Muscle layer of colon (tissue), 2 donors: ENCODE results near the gene CGB8.
"Not testable (repeated sequence)": the region's sequence is repeated elsewhere in the genome, so short reads cannot be mapped to it uniquely, and the experiment has no call there.

Source experiments
- H3K27ac ChIP-seq: one replicate; pipeline ENCODE4 v1.7.0; 2013; ENCODE audit warnings: low read depth, mild to moderate bottlenecking, low read length, moderate library complexity
- H3K27me3 ChIP-seq, 2 donors: one replicate each; pipeline ENCODE4 v1.7.0; 2013; ENCODE audit warnings: low read length in 2 of 2, mild to moderate bottlenecking in 2 of 2; ENCODE audit not compliant: insufficient read depth in 2 of 2, control insufficient read depth in 1 of 2
- H3K36me3 ChIP-seq: one replicate; pipeline ENCODE4 v1.7.0; 2013; ENCODE audit warnings: mild to moderate bottlenecking, low read length; ENCODE audit not compliant: insufficient read depth
- H3K4me1 ChIP-seq: one replicate; pipeline ENCODE4 v1.7.0; 2013; ENCODE audit warnings: mild to moderate bottlenecking, low read length; ENCODE audit not compliant: insufficient read depth
- H3K4me3 ChIP-seq, 2 donors: one replicate each; pipeline ENCODE4 v1.7.0; 2013; ENCODE audit warnings: low read length in 2 of 2, low read depth in 1 of 2, mild to moderate bottlenecking in 1 of 2, moderate library complexity in 1 of 2
- H3K9ac ChIP-seq: one replicate; pipeline ENCODE4 v1.7.0; 2013; ENCODE audit warnings: low read length
- H3K9me3 ChIP-seq: one replicate; pipeline ENCODE4 v1.7.0; 2013; ENCODE audit warnings: mild to moderate bottlenecking, low read length
- donor health status: abdominal sarcoma.
- donor health status: Adenocarcinoma of cecum.

CGB8 gene

GRCh38 chr19:49042177-49042576 lies 6.7 kb downstream of the CGB8 start:
- Histone ChIP-seq H3K27me3 (no peaks in the 10 kb centered on the region), H3K27ac (no peak overlapping the region), H3K9ac (no peak overlapping the region), H3K4me3 (no peak overlapping the region), H3K36me3 (no peaks in the 10 kb centered on the region), H3K4me1 (no peaks in the 10 kb centered on the region), H3K9me3 (no peaks in the 10 kb centered on the region)

- H3K36me3 ChIP-seq, H3K9me3 ChIP-seq, H3K27ac ChIP-seq, H3K27me3 ChIP-seq, H3K9ac ChIP-seq, H3K4me3 ChIP-seq, H3K4me1 ChIP-seq: not testable (repeated sequence)
These were observed 9.2 kb downstream of the CGB8 start for GRCh38 chr19:49039736-49040135.

- not testable (repeated sequence) for H3K27me3 ChIP-seq, H3K9me3 ChIP-seq, H3K9ac ChIP-seq, H3K4me1 ChIP-seq, H3K27ac ChIP-seq, H3K36me3 ChIP-seq, H3K4me3 ChIP-seq
These were observed 10.2 kb downstream of the CGB8 start for GRCh38 chr19:49038557-49039276.

- not testable (repeated sequence) for H3K36me3 ChIP-seq, H3K27ac ChIP-seq, H3K4me1 ChIP-seq, H3K9me3 ChIP-seq, H3K4me3 ChIP-seq, H3K9ac ChIP-seq, H3K27me3 ChIP-seq
These were observed 10.8 kb downstream of the CGB8 start for GRCh38 chr19:49038111-49038510.

GRCh38 chr19:49036815-49037214 lies 12.1 kb downstream of the CGB8 start, which contains the start of gene CGB1:
TSS of gene CGB1 (minus strand) at chr19:49036895. CDS start at chr19:49036711, 184 bp downstream.
- H3K4me1 ChIP-seq, H3K36me3 ChIP-seq, H3K4me3 ChIP-seq, H3K9ac ChIP-seq, H3K9me3 ChIP-seq, H3K27ac ChIP-seq, H3K27me3 ChIP-seq: not testable (repeated sequence)

GRCh38 chr19:49031642-49032301 lies 17.1 kb downstream of the CGB8 start, which contains the start of gene CGB2:
TSS of gene CGB2 (plus strand) at chr19:49031890. CDS start at chr19:49032096, 206 bp downstream.
- H3K4me3 ChIP-seq, H3K36me3 ChIP-seq, H3K27ac ChIP-seq, H3K9ac ChIP-seq, H3K4me1 ChIP-seq, H3K27me3 ChIP-seq, H3K9me3 ChIP-seq: not testable (repeated sequence)

GRCh38 chr19:49030323-49030722 lies 18.6 kb downstream of the CGB8 start:
- H3K27me3 ChIP-seq, H3K9me3 ChIP-seq, H3K27ac ChIP-seq, H3K4me1 ChIP-seq, H3K9ac ChIP-seq, H3K4me3 ChIP-seq, H3K36me3 ChIP-seq: not testable (repeated sequence)

GRCh38 chr19:49029749-49030148 lies 19.2 kb downstream of the CGB8 start:
- not testable (repeated sequence) for H3K27me3 ChIP-seq, H3K36me3 ChIP-seq, H3K4me3 ChIP-seq, H3K4me1 ChIP-seq, H3K9me3 ChIP-seq, H3K9ac ChIP-seq, H3K27ac ChIP-seq

GRCh38 chr19:49028686-49029085 lies 20.2 kb downstream of the CGB8 start:
- H3K4me1 ChIP-seq, H3K9ac ChIP-seq, H3K4me3 ChIP-seq, H3K27ac ChIP-seq, H3K9me3 ChIP-seq, H3K36me3 ChIP-seq, H3K27me3 ChIP-seq: not testable (repeated sequence)

- not testable (repeated sequence) for H3K4me1 ChIP-seq, H3K36me3 ChIP-seq, H3K9me3 ChIP-seq, H3K4me3 ChIP-seq, H3K9ac ChIP-seq, H3K27me3 ChIP-seq, H3K27ac ChIP-seq
These were observed 23.3 kb downstream of the CGB8 start for GRCh38 chr19:49025599-49025998.

- not testable (repeated sequence) for H3K27ac ChIP-seq, H3K9ac ChIP-seq, H3K36me3 ChIP-seq, H3K4me3 ChIP-seq, H3K4me1 ChIP-seq, H3K9me3 ChIP-seq
- H3K27me3 ChIP-seq = peaks cover 0 to 11% of the 10 kb centered on the region in 2 donors
These were observed 23.8 kb downstream of the CGB8 start for GRCh38 chr19:49025088-49025487.

- not testable (repeated sequence) for H3K9me3 ChIP-seq, H3K36me3 ChIP-seq, H3K9ac ChIP-seq, H3K4me3 ChIP-seq, H3K4me1 ChIP-seq, H3K27ac ChIP-seq
- peaks cover 0 to 19% of the 10 kb centered on the region in 2 donors for H3K27me3 ChIP-seq
These were observed 24.7 kb downstream of the CGB8 start, which contains the start of gene CGB3 for GRCh38 chr19:49024233-49024632. TSS of gene CGB3 (minus strand) at chr19:49024333. CDS start at chr19:49023971, 362 bp downstream.
